HK-2 (cell line): ENCODE results near the gene USPL1.
"Not testable (repeated sequence)": the region's sequence is repeated elsewhere in the genome, so short reads cannot be mapped to it uniquely, and the experiment has no call there.

Experiments
- DNase-seq: peaks from one replicate; pipeline ENCODE4 v3.0.0-alpha.2; 2018; ENCODE audit not compliant: unreplicated experiment

USPL1 gene

DNA sequence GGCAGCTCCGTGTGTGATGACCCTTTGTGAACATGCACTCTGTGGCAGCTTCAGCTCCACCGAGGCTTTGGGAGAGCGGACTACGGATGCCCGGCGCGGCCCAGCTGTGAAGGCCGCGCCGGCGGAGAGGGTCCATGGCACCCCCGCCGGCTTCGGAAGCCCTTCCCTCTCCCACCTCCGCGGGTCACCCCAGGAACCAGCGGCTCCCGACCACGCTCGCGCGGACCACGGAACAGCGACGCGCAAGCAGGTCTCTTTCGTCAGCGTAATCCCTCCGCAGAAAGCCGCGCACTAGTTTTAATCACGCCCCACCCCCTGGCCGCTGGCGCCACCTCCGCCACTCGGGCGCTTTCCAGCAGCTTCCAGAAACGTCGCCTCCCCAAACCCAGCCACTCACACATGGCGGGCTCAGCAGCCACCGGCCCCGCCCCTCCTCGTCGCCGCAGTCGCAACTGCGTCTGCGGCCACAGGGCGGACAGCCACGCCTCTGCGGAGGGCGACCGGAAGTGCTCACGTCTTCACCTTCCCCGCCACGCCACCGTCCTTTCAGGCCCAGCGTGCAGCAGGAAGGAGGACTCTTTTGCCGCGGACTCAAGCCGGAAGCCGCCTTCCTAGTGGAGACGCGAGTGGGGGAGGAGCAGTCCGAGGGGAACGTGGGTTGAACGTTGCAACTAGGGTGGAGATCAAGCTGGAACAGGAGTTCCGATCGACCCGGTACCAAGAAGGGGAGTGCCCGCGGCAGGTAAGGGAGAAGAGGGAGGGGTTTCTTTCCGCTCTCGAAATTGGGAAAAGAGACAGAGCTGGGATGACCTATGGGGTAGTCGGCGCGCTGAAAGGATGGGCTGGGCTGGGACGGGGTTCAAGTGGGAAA, at the start of gene USPL1:
USPL1 (plus strand) TSS at position 606 of the 871 bp plus-strand sequence. CDS start 3,221 bp downstream, outside the sequence.
- peak; percentile 95 for DNase-seq

GRCh38 chr13:30569901-30570576, 47.7 kb upstream of the USPL1 start:
- DNase-seq = peak; percentile 41

DNA sequence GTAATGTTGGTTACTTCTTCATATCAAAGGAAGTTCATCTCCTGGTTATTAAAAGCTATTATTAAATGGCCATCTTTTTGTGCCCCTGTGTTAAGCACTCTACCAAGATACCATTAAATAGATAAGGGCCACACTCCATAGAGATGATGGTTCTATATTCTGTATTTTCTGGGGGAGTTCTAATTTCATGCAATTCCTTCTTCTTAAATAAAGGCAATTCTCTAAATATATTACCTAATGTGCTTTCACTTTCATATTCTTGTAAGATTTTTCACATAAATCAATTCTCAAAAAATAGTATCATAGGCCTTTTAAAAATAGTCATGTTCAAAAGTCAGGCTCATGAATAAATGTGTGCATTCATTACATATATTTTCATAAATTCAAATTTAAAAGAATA, 47.0 kb upstream of the USPL1 start:
- DNase-seq = no peak

- no peak for DNase-seq
Observed at GRCh38 chr13:30572859-30573275, 44.9 kb upstream of the USPL1 start.

- peak; percentile 16 for DNase-seq
Observed at GRCh38 chr13:30576528-30576927, 41.2 kb upstream of the USPL1 start.

DNA sequence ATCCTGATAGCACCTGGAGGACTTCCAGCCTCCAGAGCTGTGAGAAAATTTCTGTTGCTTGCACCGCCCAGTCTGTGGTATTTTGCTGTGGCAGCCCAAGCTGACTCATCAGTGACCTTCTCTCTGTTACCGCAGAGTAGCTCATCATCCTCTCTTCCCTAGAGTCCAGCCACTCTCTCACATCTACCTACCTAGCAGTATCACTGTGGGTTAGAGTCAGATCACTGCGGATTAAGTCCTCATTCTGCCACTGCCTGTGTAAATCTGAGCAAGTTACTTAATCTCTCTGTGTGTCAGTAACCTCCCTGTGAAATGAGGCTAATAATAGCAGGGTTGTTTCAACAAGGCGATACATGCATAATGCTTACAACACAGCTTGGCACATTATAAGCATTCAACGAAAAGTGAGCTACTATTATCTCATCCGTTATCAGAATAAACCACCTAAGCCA, 40.3 kb upstream of the USPL1 start:
- DNase-seq = peak; percentile 57

- DNase-seq = no peak
Observed at GRCh38 chr13:30580852-30581502, 36.7 kb upstream of the USPL1 start.

DNA sequence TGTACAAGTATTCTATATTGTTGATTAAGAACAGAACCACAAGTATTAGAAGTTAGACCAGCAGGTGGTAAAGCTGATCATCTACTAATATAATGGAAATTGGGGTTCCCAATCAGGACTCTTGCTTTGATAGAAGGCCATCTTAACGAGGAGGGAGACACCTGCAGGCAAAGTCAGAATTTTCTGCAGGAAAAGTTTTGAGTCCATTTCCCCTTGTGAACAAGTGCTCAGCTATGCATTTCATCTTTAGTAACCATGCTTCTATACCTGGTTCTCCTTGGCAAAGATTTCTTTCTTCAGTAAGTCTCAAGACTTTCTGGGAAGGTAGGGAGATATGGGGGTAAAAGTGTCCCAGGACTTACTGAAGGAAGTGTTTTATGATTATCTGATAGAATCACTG, 36.1 kb upstream of the USPL1 start:
- DNase-seq = no peak

GRCh38 chr13:30584051-30584731, 33.5 kb upstream of the USPL1 start:
- DNase-seq = no peak

DNA sequence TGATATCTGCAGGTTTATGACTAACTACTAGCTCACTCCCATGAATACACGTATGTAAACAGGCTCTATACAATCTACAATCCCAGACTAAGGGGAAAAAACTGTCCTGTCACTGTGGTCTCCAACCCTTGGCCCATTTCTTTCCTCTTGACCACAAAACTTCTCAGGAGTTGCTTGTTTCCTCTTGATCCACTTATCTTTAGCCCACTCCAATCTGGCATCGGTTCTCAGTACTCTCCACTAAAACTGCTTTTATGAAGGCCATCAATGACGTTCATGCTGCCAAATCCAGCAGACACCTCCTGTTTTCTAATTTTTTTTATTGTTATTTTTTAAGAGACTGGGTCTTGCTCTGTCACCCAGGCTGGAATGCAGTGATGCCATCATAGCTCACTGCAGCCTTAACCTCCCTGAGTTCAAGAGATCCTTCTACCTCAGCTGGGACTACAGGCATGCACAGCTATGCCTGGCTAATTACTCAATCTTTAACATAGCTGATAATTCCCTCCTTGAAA, 31.9 kb upstream of the USPL1 start:
- DNase-seq = no peak

- no peak for DNase-seq
Observed at GRCh38 chr13:30587231-30587630, 30.5 kb upstream of the USPL1 start.

DNA sequence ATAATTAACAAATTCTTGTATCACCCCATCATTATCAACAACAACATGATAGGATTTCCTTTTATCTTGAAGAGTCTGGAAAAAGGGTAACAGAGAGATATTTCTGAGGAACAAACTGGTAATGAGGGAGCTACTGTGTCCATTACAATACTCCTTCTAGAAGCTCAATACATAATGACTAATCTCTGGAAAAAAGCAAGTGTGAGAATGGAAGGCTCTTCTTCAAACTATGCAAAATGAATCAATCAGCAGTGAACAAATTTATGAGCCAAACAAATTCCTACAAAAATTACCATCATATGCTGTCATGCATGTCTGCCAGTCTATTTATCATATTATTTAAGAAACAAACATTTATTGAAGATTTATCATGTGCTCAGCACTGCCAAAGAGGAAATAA, 30.0 kb upstream of the USPL1 start:
- DNase-seq = no peak

GRCh38 chr13:30593001-30593400, 24.7 kb upstream of the USPL1 start:
- no peak for DNase-seq

DNA sequence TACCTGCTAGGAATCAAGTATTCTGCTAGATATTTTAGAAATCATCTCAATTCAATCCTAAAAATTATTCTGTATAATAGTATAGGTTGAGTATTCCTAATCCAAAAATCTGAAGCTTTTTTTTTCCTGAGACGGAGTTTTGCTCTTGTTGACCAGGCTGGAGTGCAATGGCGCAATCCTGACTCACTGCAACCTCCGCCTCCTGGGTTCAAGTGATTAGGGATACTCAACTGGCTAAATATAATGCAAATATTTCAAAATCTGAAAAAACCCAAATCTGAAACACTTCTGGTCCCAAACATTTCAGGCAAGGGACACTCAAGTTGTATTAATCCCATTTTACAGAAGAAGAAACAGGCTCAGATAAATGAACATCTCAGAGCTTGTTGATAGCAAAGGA, 17.2 kb upstream of the USPL1 start:
- DNase-seq = no peak

GRCh38 chr13:30601836-30602235, 15.9 kb upstream of the USPL1 start:
- no peak for DNase-seq

DNA sequence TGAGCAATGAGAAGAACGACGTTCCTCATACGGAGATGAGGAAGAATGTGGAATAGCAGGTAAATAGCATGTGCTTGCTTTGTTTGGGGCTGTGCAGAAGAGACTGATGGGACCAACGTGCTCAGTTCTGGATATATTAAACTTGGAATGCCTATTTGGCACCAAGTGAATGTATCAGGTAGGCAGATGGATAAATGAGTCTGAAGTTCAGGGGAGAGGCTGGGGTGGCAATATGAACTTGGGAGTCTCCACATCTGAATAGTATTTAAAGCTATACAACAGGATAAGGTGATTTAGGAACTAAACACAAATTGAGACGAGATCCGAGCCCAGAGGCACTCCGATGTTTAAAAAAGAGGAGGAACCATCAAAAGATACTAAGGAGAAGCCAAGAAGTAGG, 12.7 kb upstream of the USPL1 start:
- DNase-seq = no peak

DNA sequence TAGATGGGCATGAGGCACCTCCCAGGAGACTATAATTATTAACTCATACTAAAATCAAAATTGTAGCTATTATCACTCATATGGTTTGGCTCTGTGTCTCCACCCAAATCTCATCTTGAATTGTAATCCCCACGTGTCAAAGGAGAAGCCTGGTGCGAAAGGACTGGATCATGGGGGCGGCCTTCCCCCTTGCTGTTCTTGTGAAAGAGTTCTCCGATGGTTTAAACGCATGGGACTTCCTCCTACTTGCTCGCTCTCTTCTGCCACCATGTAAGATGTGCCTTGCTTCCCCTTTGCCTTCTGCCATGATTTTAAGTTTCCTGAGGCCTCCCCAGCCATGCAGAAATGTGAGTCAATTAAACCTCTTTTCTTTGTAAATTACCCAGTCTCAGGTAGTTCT, 10.5 kb upstream of the USPL1 start:
- DNase-seq = not testable (repeated sequence)

- no peak for DNase-seq
Observed at GRCh38 chr13:30607908-30608307, 9.8 kb upstream of the USPL1 start.

DNA sequence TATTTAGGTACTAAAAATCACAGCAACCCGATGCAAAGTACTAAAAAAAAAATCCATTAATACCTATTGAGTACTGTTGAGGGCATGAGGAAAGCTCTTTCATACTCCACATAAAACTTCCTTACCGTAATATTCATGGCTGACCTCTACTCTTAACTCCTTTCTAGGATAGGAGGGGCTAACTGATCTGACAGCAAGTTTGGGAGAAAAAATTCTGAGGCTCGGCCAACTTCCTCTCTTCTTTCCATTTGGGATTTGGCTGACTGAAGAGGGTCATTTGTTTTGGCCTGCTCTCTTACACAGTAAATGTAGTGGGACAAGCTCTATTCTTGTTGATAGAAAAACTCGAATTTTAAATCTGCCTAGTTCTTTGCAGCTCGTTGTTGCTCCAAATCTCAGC, 9.4 kb upstream of the USPL1 start:
- no peak for DNase-seq

- no peak for DNase-seq
Observed at GRCh38 chr13:30610311-30610710, 7.4 kb upstream of the USPL1 start.

GRCh38 chr13:30615481-30615865, 2.2 kb upstream of the USPL1 start:
- no peak for DNase-seq
